Measurements from ENCODE around the gene CPLANE1.

DNA sequence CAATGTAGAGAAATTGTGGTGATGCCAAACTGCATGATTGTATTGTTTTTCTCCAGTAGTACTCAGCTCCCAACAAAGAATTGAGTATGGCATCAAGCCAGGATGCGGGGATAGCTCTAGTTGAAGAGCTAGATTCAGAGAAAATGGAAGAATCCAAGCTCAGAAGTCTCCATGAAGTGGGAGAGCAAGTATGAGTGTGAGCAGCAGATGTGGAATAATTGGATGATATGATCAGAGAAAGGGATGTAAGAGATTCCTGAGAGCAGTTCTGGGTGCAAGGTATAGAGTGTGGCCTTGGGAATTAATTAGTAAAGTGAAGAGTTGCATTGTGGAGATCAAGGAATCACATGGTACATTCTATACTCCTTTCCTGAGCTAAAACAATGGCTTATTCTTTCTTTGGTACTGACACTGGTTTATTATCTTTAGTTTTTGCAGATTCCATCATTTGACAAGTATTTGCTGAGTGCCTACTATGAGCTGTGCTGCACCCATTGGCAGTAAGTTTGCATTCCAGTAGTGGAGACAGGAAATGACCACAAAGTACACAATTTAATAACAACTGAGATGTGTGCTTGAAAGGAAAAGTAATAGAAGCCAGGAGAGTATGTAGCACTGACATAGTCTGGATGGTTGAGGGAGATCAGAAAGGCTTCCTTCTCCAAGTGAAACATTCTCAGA, 177.1 kb downstream of the CPLANE1 start:
- TF ChIP-seq POLR2AphosphoS5 (IDR thresholded peaks at IDR 0.05; ENCODE audit: low read depth, low read length) (no peak), POLR2A (IDR thresholded peaks at IDR 0.05; ENCODE audit: borderline replicate concordance, extremely low read depth, insufficient read depth, insufficient read length) (no peak), EGR1 (IDR thresholded peaks at IDR 0.05; ENCODE audit: low read depth) (no peak), EZH2phosphoT487 (IDR thresholded peaks at IDR 0.05; ENCODE audit: borderline replicate concordance) (no peak), CEBPB (IDR thresholded peaks at IDR 0.05; ENCODE audit: low read depth) (no peak), EZH2 (IDR thresholded peaks at IDR 0.05) (no peak), TCF7L2 (IDR thresholded peaks at IDR 0.05; ENCODE audit: borderline replicate concordance, extremely low read depth, insufficient read depth, insufficient read length) (no peak), ZNF274 (IDR thresholded peaks at IDR 0.05; ENCODE audit: low read depth, low read length) (no peak)
- TF ChIP-seq, protein P1, sequence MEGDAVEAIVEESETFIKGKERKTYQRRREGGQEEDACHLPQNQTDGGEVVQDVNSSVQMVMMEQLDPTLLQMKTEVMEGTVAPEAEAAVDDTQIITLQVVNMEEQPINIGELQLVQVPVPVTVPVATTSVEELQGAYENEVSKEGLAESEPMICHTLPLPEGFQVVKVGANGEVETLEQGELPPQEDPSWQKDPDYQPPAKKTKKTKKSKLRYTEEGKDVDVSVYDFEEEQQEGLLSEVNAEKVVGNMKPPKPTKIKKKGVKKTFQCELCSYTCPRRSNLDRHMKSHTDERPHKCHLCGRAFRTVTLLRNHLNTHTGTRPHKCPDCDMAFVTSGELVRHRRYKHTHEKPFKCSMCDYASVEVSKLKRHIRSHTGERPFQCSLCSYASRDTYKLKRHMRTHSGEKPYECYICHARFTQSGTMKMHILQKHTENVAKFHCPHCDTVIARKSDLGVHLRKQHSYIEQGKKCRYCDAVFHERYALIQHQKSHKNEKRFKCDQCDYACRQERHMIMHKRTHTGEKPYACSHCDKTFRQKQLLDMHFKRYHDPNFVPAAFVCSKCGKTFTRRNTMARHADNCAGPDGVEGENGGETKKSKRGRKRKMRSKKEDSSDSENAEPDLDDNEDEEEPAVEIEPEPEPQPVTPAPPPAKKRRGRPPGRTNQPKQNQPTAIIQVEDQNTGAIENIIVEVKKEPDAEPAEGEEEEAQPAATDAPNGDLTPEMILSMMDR (IDR thresholded peaks at IDR 0.05 in 2 of 3, conservative IDR thresholded peaks at IDR 0.05 in 1 of 3; ENCODE audit: borderline replicate concordance in 1 of 3, insufficient read depth in 1 of 3, low read depth in 2 of 3, low read length in 2 of 3), result no peak
- TF ChIP-seq, protein P2, sequence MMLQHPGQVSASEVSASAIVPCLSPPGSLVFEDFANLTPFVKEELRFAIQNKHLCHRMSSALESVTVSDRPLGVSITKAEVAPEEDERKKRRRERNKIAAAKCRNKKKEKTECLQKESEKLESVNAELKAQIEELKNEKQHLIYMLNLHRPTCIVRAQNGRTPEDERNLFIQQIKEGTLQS (IDR thresholded peaks at IDR 0.05), result no peak

Measured in HCT116 (cell line).